HepG2 (cell line): ENCODE measurements around the gene BMP6. TPM values are rescaled to one million over a fixed set of nuclear protein-coding genes. Genes with fewer than 3 reads are reported as not detected.

Experiments
- ATM ChIP-seq: fragments of 450-650 bp; IDR thresholded peaks from 2 replicates; pipeline ENCODE4 v1.7.1; 2017; ENCODE audit warnings: mild to moderate bottlenecking, borderline replicate concordance
- CBX5 ChIP-seq: sonication (generic); formaldehyde crosslinking; IDR thresholded peaks from 2 replicates; pipeline ENCODE4 v1.4.0; 2020; ENCODE audit warnings: missing genetic modification reagents, borderline replicate concordance
- DMAP1 ChIP-seq: IDR thresholded peaks from 2 replicates; pipeline ENCODE4 v1.6.1; 2016
- ELK4 ChIP-seq: sonication (generic); formaldehyde crosslinking; IDR thresholded peaks from 2 replicates; pipeline ENCODE4 v1.9.0; 2021; ENCODE audit warnings: missing genetic modification reagents, borderline replicate concordance
- ETS1 ChIP-seq: sonication (generic); formaldehyde crosslinking; IDR thresholded peaks from 2 replicates; pipeline ENCODE4 v1.4.0; 2020; ENCODE audit warnings: missing genetic modification reagents
- ISX ChIP-seq: sonication (generic); formaldehyde crosslinking; conservative IDR thresholded peaks from 2 replicates; pipeline ENCODE4 v1.5.0; 2020; ENCODE audit warnings: missing genetic modification reagents
- MAFK ChIP-seq, 2 experiments: IDR thresholded peaks in 1 of 2; conservative IDR thresholded peaks in 1 of 2; 2 replicates each; pipeline ENCODE4 v1.6.1; 2011; ENCODE audit warnings: improper control_type of control experiment in 2 of 2, low read length in 2 of 2
- MEF2D ChIP-seq: sonication (generic); formaldehyde crosslinking; IDR thresholded peaks from 2 replicates; pipeline ENCODE4 v1.5.1; 2020; ENCODE audit warnings: mild to moderate bottlenecking, missing genetic modification reagents
- PAF1 ChIP-seq: IDR thresholded peaks from 2 replicates; pipeline ENCODE4 v1.6.1; 2016; ENCODE audit warnings: missing genetic modification reagents, missing compliant biosample characterization
- RARA ChIP-seq: IDR thresholded peaks from 2 replicates; pipeline ENCODE4 v1.6.1; 2016; ENCODE audit warnings: missing genetic modification reagents, missing compliant biosample characterization
- RORA ChIP-seq: sonication (generic); formaldehyde crosslinking; IDR thresholded peaks from 2 replicates; pipeline ENCODE4 v1.5.0; 2020; ENCODE audit warnings: mild to moderate bottlenecking, missing genetic modification reagents, moderate library complexity
- SAP130 ChIP-seq: IDR thresholded peaks from 2 replicates; pipeline ENCODE4 v1.6.1; 2016; ENCODE audit warnings: low read depth
- SMYD3 ChIP-seq: sonication (generic); formaldehyde crosslinking; IDR thresholded peaks from 2 replicates; pipeline ENCODE4 v1.8.1; 2023; ENCODE audit warnings: mild to moderate bottlenecking, missing genetic modification reagents
- ZFYVE20 ChIP-seq: sonication (generic); formaldehyde crosslinking; IDR thresholded peaks from 2 replicates; pipeline ENCODE4 v1.8.0; 2023; ENCODE audit warnings: low read depth, mild to moderate bottlenecking, moderate library complexity, missing genetic modification reagents, borderline replicate concordance
- ZNF326 ChIP-seq: sonication (generic); formaldehyde crosslinking; IDR thresholded peaks from 2 replicates; pipeline ENCODE4 v1.4.0; 2020; ENCODE audit warnings: missing genetic modification reagents, borderline replicate concordance
- ZNF879 ChIP-seq: sonication (generic); formaldehyde crosslinking; IDR thresholded peaks from 2 replicates; pipeline ENCODE4 v1.8.1; 2023; ENCODE audit warnings: missing genetic modification reagents
- polyA plus RNA-seq, 8 experiments: library from polyadenylated mRNA; depleted of rRNA in 3 of 8; stranded (reverse) in 7 of 8; unstranded in 1 of 8; fragments of >200 nt; fragmentation: Illumina TruSeq in 4 of 8; extraction: Trizol in 4 of 8; gene quantifications; 2 replicates each; pipeline versions ENCODE4 v1.2.1 to v1.2.3, GENCODE V29; 2011 to 2016; ENCODE audit warnings: low read depth in 4 of 8, missing spikeins in 1 of 8, mixed read lengths in 1 of 8; ENCODE audit not compliant: insufficient read depth in 1 of 8
- total RNA-seq, 5 experiments: library from RNA; depleted of rRNA; stranded (reverse); fragments of >200 nt; fragmentation: Illumina TruSeq; extraction: Trizol; gene quantifications; 2 replicates each; pipeline ENCODE4 v1.2.3, GENCODE V29; 2016; ENCODE audit warnings: low read depth in 1 of 5
- TF ChIP-seq, protein P1 (sequence below): sonication (generic); formaldehyde crosslinking; IDR thresholded peaks from 2 replicates; pipeline ENCODE4 v1.4.0; 2020; ENCODE audit warnings: missing genetic modification reagents, borderline replicate concordance
- TF ChIP-seq, protein P2 (sequence below): sonication (generic); formaldehyde crosslinking; conservative IDR thresholded peaks from 2 replicates; pipeline ENCODE4 v1.4.0; 2020; ENCODE audit warnings: mild to moderate bottlenecking, missing genetic modification reagents, moderate library complexity

The BMP6 gene
- total and polyA plus RNA-seq, 2 of the 13 experiments (the other 11 are each of a cell fraction or from before 2014, with no cell fraction given), result 0.09 to 0.18 TPM

DNA sequence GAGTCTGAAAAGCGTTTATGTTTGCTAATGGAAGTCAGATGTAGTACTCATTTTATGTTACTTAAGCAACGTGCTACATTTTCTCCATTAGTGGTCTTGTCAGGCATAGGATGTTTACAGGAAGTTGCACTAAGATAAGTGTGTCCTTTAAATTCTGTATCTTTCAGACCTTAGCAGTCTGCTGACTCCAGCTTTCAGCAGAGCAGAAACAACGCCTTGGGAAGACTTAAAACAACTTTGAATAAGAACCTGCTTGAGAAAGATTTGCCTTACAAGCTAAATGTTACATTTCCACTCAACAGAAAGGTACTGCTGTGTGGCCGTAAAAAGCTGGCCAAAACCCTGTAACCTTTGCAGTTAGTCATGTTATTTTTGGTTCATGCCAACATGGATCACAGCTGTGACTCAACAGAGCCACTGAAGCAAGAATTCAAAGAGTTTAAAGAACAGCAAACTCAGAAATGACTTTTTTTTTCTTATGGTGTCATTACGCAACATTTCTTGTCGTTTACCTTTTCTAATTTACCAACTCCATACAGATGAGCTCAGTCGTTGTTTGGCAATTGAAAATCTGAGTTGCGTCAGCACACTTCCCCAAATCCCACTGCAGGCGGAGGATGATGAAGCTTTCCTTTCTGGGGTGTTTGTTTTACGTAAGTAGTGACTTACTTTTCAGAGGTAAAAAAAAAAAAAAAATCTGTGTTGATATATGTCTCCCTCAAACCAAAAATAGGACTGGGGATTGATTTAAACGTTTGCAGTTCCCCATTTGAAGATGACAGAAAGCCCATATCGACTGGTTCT, 27.9 kb upstream of the BMP6 start (continued):
- TF ChIP-seq ZNF879 (CRISPR knock-in tag) (no peak), DMAP1 (CRISPR knock-in tag) (no peak; the same call in 1 of the 2 replicates), ISX (CRISPR knock-in tag) (no peak), RORA (CRISPR knock-in tag) (no peak), ELK4 (no peak), ZFYVE20 (no peak), CBX5 (CRISPR knock-in tag) (peak; percentile 84; the same call in 1 of the 2 replicates), PAF1 (CRISPR knock-in tag) (no peak), MAFK (conservative IDR thresholded peaks at IDR 0.05 in 1 of 2, IDR thresholded peaks at IDR 0.05 in 1 of 2; ENCODE audit: low read length in 2 of 2) (no peak), SMYD3 (CRISPR knock-in tag) (no peak), ZNF326 (CRISPR knock-in tag) (no peak), ETS1 (no peak), SAP130 (peak; percentile 68), ATM (no peak), RARA (CRISPR knock-in tag) (peak; percentile 54), MEF2D (no peak; the same call in 1 of the 2 replicates)
- TF ChIP-seq, protein P1, sequence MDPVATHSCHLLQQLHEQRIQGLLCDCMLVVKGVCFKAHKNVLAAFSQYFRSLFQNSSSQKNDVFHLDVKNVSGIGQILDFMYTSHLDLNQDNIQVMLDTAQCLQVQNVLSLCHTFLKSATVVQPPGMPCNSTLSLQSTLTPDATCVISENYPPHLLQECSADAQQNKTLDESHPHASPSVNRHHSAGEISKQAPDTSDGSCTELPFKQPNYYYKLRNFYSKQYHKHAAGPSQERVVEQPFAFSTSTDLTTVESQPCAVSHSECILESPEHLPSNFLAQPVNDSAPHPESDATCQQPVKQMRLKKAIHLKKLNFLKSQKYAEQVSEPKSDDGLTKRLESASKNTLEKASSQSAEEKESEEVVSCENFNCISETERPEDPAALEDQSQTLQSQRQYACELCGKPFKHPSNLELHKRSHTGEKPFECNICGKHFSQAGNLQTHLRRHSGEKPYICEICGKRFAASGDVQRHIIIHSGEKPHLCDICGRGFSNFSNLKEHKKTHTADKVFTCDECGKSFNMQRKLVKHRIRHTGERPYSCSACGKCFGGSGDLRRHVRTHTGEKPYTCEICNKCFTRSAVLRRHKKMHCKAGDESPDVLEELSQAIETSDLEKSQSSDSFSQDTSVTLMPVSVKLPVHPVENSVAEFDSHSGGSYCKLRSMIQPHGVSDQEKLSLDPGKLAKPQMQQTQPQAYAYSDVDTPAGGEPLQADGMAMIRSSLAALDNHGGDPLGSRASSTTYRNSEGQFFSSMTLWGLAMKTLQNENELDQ (CRISPR knock-in tag), result no peak
- TF ChIP-seq, protein P2, sequence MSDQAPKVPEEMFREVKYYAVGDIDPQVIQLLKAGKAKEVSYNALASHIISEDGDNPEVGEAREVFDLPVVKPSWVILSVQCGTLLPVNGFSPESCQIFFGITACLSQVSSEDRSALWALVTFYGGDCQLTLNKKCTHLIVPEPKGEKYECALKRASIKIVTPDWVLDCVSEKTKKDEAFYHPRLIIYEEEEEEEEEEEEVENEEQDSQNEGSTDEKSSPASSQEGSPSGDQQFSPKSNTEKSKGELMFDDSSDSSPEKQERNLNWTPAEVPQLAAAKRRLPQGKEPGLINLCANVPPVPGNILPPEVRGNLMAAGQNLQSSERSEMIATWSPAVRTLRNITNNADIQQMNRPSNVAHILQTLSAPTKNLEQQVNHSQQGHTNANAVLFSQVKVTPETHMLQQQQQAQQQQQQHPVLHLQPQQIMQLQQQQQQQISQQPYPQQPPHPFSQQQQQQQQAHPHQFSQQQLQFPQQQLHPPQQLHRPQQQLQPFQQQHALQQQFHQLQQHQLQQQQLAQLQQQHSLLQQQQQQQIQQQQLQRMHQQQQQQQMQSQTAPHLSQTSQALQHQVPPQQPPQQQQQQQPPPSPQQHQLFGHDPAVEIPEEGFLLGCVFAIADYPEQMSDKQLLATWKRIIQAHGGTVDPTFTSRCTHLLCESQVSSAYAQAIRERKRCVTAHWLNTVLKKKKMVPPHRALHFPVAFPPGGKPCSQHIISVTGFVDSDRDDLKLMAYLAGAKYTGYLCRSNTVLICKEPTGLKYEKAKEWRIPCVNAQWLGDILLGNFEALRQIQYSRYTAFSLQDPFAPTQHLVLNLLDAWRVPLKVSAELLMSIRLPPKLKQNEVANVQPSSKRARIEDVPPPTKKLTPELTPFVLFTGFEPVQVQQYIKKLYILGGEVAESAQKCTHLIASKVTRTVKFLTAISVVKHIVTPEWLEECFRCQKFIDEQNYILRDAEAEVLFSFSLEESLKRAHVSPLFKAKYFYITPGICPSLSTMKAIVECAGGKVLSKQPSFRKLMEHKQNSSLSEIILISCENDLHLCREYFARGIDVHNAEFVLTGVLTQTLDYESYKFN (CRISPR knock-in tag), result peak; percentile 47; the same call in 1 of the 2 replicates
